Right lobe of liver (tissue), 4 donors: ENCODE data around the gene CFAP43.

ENCODE experiments used
- CTCF ChIP-seq, 4 donors: fragments of 200-600 bp in 3 of 4; fragments of 450-650 bp in 1 of 4; IDR thresholded peaks; one replicate each; pipeline versions ENCODE4 v1.5.1 to v1.8.0; 2016 to 2022; ENCODE audit warnings: antibody characterized with exemption in 4 of 4, mild to moderate bottlenecking in 2 of 4
- POLR2A ChIP-seq: fragments of 450-650 bp; IDR thresholded peaks from one replicate; pipeline ENCODE4 v1.6.1; 2017; ENCODE audit warnings: antibody characterized with exemption, mild to moderate bottlenecking
- donor health status: DM: no; HTN: no; CAD: no.
- donor health status: DM: no; HTN: no; CAD: no.
- donor health status: DM: no; HTN: yes; CAD: no.

GRCh38 chr10:104208730-104209129 is 23.4 kb downstream of the CFAP43 start:
- TF ChIP-seq CTCF (IDR thresholded peaks at IDR 0.05), result no peak
- TF ChIP-seq POLR2A, result no peak
